ENCODE measurements around the gene HOXC4. TPM values are rescaled to one million over a fixed set of nuclear protein-coding genes. Genes with fewer than 3 reads are reported as not detected.
A peak's percentile ranks its signal among the peaks of the same experiment; 100 is the strongest.

Gene HOXC4
- total and polyA plus RNA-seq, 4 donors = 0.02 TPM; not detected in 3

- peaks cover 4 to 46% (median 33%) of the 10 kb centered on the region in 4 donors for H3K27me3 ChIP-seq (ENCODE audit: control insufficient read depth in 4 of 4, insufficient read depth in 4 of 4, low read length in 3 of 4)
- TF ChIP-seq NR2F2 (IDR thresholded peaks at IDR 0.05) = no peak
- no peak for TF ChIP-seq MAX (IDR thresholded peaks at IDR 0.05)
- no peak for TF ChIP-seq YY1 (IDR thresholded peaks at IDR 0.05)
- TF ChIP-seq ZBTB33 (IDR thresholded peaks at IDR 0.05) = no peak
- TF ChIP-seq FOXA2 (IDR thresholded peaks at IDR 0.05) = no peak
- TF ChIP-seq TAF1 (conservative IDR thresholded peaks at IDR 0.05) = no peak
- no peak for TF ChIP-seq HNF4A (conservative IDR thresholded peaks at IDR 0.05)
- TF ChIP-seq JUND (IDR thresholded peaks at IDR 0.05) = no peak
- H3K36me3 ChIP-seq (ENCODE audit: control insufficient read depth in 4 of 4, insufficient read depth in 3 of 4, low read depth in 1 of 4, low read length in 3 of 4) = no peaks in the 10 kb centered on the region
- peaks cover 2 to 9% (median 5%) of the 10 kb centered on the region in 4 donors for H3K4me1 ChIP-seq (ENCODE audit: control insufficient read depth in 4 of 4, insufficient read depth in 4 of 4, low read length in 3 of 4)
- no peak for DNase-seq (ENCODE audit: low spot score)
- peaks cover 0 to 5% (median 0%) of the 10 kb centered on the region in 4 donors for H3K9me3 ChIP-seq (ENCODE audit: control insufficient read depth in 4 of 4, low read length in 3 of 4)
- H3K4me3 ChIP-seq (ENCODE audit: low read depth in 1 of 3, low read length in 3 of 3) = no peak overlapping the region
- H3K27ac ChIP-seq (ENCODE audit: low read depth in 1 of 2, low read length in 2 of 2) = no peak overlapping the region
- no peak overlapping the region for H3K9ac ChIP-seq (ENCODE audit: low read depth in 1 of 2, low read length in 2 of 2)
- WGBS = 19% methylated on average over 14 of the region's 14 CpGs
Measured at GRCh38 chr12:54011665-54012532, 41.7 kb upstream of the HOXC4 start.

GRCh38 chr12:54012631-54013409, 40.8 kb upstream of the HOXC4 start:
- 23% methylated on average over 6 of the region's 6 CpGs for WGBS
- Histone ChIP-seq H3K36me3 (ENCODE audit: control insufficient read depth in 4 of 4, insufficient read depth in 3 of 4, low read depth in 1 of 4, low read length in 3 of 4) (no peaks in the 10 kb centered on the region), H3K4me3 (ENCODE audit: low read depth in 1 of 3, low read length in 3 of 3) (no peak overlapping the region), H3K9me3 (ENCODE audit: control insufficient read depth in 4 of 4, low read length in 3 of 4) (peaks cover 0 to 5% (median 0%) of the 10 kb centered on the region in 4 donors), H3K27me3 (ENCODE audit: control insufficient read depth in 4 of 4, insufficient read depth in 4 of 4, low read length in 3 of 4) (peaks cover 6 to 47% (median 27%) of the 10 kb centered on the region in 4 donors), H3K4me1 (ENCODE audit: control insufficient read depth in 4 of 4, insufficient read depth in 4 of 4, low read length in 3 of 4) (peaks cover 3 to 9% (median 6%) of the 10 kb centered on the region in 4 donors), H3K9ac (ENCODE audit: low read depth in 1 of 2, low read length in 2 of 2) (no peak overlapping the region), H3K27ac (ENCODE audit: low read depth in 1 of 2, low read length in 2 of 2) (no peak overlapping the region)
- no peak for TF ChIP-seq TAF1 (conservative IDR thresholded peaks at IDR 0.05)
- DNase-seq (ENCODE audit: low spot score) = no peak

GRCh38 chr12:54014377-54015017, 39.1 kb upstream of the HOXC4 start:
- H3K27me3 ChIP-seq (ENCODE audit: control insufficient read depth in 4 of 4, insufficient read depth in 4 of 4, low read length in 3 of 4) = peaks cover 6 to 49% (median 23%) of the 10 kb centered on the region in 4 donors
- H3K9me3 ChIP-seq (ENCODE audit: control insufficient read depth in 4 of 4, low read length in 3 of 4) = peaks cover 0 to 5% (median 0%) of the 10 kb centered on the region in 4 donors
- no peaks in the 10 kb centered on the region for H3K36me3 ChIP-seq (ENCODE audit: control insufficient read depth in 4 of 4, insufficient read depth in 3 of 4, low read depth in 1 of 4, low read length in 3 of 4)
- 8% methylated on average over 36 of the region's 36 CpGs for WGBS
- no peak overlapping the region for H3K27ac ChIP-seq (ENCODE audit: low read depth in 1 of 2, low read length in 2 of 2)
- peaks cover 3 to 12% (median 9%) of the 10 kb centered on the region in 4 donors for H3K4me1 ChIP-seq (ENCODE audit: control insufficient read depth in 4 of 4, insufficient read depth in 4 of 4, low read length in 3 of 4)
- peak overlapping the region in 1 of 3 donors; percentile 14 for H3K4me3 ChIP-seq (ENCODE audit: low read depth in 1 of 3, low read length in 3 of 3)
- H3K9ac ChIP-seq (ENCODE audit: low read depth in 1 of 2, low read length in 2 of 2) = no peak overlapping the region
- TF ChIP-seq JUND (IDR thresholded peaks at IDR 0.05) (no peak), RAD21 (IDR thresholded peaks at IDR 0.05) (no peak), REST (IDR thresholded peaks at IDR 0.05) (no peak), ZBTB33 (IDR thresholded peaks at IDR 0.05) (no peak)
- no peak for DNase-seq (ENCODE audit: low spot score)
